ENCODE results near the gene TM4SF20.
"Not testable (repeated sequence)": the region's sequence is repeated elsewhere in the genome, so short reads cannot be mapped to it uniquely, and the experiment has no call there.

Gene TM4SF20

DNA sequence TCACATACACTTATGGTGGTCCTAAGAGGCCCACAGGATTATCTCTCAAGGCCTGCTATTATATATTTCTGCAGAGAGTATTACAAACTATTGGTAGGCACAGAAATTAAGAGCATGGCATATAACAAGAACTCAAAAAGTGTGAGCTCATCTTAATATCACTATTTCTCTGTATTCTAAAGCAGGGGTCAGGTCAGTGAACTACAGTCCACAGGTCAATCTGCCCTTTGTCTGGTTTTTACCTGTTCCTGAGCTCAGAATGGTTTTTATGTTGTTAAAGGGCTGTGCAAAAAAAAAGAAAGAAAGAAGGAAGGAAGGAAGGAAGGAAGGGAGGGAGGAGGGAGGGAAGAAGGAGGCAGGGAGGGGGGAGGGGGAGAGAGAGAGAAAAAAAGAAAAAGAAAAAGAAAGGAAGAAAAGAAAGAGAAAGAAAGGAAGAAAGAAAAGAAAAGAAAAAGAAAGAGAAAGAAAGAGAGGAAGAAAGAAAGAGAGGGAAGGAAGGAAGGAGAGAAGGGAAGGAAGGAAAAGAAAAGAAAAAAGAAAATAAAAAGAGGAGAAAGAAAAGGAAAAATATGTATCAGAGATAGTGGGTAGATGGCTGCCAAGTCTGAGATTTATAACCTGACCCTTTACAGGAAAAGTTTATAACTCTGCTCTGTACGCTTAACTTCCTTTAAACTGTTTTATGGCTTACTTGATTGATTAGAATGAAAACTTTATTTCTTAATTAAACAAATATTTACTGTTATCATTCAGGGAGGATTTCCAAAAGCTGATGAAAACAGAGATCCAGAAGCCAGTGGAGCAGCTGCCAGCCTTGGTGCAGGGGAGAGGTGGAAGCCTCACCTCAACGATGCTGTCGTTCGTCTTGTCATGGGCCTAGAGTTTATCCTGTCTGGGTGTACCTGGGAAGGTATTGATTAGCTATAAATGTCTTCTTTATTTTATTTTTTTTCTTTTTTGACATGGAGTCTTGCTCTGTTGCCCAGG lies 19.9 kb upstream of the TM4SF20 start:
- DNase-seq: no peak

DNA sequence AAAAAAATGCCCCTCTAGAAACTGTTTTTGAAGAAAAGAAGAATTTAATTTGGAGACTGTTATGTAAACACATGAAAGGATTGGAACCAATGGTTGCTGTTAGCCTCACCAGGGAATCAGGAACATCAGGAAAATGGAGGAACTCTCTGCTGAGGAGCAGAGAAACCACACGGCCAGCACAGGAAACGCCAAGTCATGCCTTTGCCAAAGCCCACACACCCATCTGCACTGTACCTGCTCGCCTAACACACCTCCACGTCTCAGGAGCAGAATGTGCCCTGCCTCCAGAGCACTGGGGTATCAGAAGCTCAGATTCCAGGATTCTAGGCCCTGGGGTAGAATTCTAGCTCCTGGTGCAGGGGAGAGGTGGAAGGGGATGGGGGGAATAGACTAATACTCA lies 18.5 kb upstream of the TM4SF20 start:
- DNase-seq: no peak

DNA sequence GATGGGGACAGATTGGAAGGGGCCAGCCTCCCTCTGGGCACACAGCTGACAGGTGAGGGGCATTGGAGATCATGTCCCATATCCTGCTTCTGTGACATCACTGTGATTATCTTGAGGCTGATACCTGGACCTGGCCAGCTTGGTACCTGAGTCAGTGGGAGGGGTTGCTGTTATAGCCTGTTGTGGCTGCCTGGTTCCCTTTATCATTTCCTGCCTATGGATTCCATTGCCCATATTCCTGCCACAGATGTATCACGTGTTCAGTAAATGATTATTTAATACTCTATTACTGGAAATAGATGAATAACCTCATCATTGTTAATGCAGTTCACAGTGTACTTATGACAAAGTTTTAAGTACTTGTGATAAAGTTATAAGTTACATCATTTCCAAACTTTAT lies 16.4 kb upstream of the TM4SF20 start:
- DNase-seq: no peak

DNA sequence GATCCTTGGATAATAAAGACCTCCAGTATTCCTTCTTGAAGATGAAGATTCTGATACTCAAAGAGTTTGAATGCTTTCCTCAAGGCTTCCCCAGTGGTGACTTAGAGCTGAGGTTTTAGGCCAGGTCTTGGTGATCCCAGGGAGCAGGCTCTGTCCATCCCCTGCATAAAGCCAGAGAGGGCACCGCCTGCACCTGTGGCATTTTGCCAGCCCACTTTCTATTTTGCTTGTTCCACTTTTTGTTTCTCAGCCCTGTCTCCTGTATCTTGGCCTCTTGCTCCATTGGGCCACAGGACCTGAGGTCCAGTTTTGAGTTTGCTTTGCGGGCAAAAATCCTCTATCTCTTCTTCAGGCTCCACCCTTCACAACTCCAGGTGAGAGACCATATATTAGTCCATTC lies 15.3 kb upstream of the TM4SF20 start:
- DNase-seq: no peak

DNA sequence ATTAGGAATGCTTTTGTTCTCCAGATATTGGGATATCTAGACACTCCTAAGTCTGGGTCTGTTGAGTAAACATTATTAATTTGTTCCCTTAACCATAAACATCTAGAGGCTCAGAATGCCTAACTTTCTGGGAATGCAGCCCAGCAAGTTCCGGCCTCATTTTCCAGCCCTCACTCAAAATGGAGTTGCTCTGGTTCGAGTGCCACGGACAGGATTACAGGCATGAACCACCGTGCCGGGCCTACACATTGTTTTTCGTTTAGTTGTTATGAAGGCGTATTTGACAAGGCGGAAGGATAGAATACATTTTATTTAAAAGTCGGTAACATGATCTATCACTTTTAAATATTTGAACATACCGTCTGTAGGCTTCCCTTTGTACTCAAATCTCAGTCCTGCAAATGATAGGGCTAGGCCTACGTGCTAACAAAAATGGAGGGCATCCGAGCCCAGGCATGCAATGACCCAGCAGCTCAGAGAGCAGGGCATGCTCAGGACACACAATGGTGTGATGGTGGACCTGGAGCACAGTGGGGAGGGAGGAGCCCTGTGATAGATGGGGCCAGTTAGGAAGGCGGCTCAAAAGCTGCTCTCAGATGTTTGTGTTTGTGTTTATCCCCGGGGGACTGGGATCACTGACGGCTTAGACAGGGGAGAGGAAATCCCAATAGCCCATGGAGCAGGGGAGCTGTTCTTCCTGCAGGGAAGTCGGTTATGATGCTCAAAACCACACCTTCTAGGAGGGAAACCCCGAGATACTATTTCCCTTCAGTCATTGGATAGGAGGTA lies 11.6 kb upstream of the TM4SF20 start:
- DNase-seq: no peak

DNA sequence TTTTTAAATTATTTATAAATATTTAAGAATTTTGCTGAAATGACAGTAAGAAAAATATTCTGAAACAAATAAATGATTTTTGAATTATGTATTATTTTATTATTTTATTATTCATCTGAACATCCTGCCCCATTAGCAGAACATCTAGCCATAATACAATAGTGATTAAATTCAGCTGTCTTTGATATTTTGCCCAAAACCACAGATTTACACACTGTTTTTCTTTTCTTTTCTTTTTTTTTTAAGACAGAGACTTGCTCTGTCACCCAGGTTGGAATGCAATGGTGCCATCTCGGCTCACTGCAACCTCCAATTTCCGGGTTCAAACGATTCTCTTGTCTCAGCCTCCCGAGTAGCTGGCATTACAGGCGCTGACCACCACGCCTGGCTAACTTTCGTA lies 10.6 kb upstream of the TM4SF20 start:
- DNase-seq: no peak

DNA sequence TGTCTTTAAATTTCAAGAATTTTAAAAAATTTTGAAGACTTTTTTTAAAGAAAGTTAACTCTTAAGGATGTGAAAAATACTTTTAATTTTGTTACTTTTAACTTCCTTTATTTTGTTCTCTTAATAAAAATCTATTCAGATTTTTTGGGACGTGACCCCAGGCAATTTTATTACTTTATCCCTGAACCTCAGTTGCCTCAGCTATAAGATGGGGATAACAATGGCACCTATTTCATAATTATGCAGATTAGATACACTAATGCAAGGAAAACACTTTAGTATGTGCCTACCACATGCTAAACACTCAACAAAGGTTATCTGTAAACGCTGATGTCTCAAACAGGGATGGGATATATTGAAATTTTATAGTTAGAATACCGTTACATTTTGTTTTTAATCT lies 10.1 kb upstream of the TM4SF20 start:
- DNase-seq: no peak

DNA sequence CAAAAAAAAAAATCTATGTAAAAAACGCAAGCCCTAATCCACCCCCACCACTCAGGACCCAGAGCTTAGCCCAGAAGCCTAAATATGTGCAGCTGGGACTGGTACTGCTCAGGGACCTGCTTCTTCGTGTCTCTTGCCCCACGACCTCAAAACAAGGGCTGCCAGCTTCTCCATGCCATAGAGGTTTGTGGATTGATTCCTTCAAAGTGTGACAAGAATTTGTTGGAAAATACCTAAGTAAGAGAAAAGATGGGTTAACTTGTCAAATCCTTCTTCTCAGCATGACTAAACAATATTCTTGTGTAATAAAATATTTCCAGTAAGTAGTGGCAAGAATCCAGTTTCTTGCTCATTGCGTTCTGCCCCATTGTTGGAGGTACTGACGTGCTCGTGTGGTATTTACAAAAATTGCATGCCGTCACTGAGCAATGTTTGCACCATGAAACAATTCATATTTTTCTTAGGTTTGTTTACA lies 9.5 kb upstream of the TM4SF20 start:
- peak; percentile 38 to 72 (median 68) for DNase-seq

DNA sequence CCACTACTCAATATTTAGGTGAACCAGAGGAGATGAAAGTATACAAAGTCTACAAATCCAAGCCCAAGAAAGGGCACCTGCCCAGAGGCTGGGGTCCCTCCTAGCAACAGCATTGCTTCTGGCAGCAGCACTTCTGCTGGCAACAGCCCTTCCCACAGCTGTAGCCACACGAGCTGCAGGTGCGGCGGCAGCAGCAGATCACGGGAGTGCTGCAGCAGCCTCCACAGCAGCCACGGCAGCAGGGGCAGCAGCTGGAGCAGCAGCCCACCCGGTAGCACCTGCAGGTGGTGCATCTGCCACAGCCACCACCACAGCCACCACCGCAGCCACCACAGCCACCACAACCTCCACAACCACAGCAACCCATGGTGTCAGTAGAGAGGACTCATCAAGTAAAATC lies 8.5 kb upstream of the TM4SF20 start, which contains the start of gene SCYGR1:
TSS of gene SCYGR1 (minus strand) at position 367 of the 400 bp plus-strand sequence. CDS start at position 367, 0 bp downstream.
- not testable (repeated sequence) for DNase-seq

DNA sequence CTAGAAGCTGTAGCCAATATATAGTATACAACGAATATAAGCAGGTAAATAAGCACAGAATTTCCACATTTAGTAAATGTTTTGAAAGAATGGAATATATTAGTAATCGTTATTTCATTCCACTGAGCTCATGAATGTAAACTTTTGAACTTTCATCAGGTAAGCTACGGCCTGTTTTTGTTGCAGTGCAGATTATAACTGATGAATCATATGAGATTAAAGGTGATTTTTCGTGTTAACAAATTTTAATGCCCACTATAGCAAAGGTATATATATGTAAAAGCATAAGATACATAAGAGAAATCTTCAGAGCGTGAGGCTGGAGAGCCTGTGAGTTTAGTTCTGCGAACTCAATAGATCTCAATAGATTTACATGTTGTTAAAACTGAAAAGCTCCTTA lies 7.5 kb upstream of the TM4SF20 start:
- DNase-seq: no peak

DNA sequence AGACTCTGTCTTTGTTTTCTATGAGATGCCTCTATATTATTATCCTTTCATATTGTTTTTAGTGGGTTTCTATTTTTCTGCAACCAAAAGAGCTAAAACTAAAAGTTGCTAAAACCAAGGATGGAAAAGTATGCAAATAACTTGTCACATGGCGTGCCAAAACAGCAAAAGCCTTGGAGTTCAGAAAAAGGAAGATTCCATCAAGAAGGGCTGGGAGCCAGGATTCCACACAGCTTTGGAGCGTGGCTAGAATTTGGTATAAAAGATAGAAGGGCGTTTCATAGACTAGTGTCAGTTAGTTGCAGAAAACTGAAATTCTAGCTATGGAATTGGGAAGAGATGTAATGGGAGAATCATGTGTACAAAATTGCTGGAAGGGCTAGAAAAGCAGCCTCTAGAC lies 4.6 kb upstream of the TM4SF20 start:
- DNase-seq: no peak

DNA sequence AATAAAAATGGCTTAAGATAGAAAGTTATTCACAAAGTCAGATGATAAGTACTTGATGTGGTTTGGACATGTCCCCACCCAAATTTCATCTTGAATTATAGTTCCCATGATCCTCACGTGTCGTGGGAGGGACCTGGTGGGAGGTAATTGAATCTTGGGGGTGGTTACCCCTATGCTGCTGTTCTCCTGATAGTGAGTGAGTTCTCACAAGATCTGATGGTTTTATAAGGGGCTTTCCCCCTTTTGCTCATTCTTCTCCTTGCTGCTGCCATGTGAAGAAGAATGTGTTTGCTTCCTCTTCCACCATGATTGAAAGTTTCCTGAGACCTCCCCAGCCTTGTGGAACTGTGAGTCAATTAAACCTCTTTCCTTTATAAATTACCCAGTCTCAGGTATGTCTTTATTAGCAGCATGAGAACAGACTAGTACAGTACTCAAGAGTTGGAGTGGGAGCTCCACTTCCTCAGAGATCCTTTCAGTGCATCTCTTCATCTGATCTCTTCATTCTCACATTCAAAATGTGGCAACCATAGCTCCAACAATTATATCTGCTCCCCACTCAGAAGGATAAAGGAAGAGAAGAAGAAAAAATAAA lies 3.2 kb upstream of the TM4SF20 start:
- peak; percentile 51 to 61 (median 60) for DNase-seq

DNA sequence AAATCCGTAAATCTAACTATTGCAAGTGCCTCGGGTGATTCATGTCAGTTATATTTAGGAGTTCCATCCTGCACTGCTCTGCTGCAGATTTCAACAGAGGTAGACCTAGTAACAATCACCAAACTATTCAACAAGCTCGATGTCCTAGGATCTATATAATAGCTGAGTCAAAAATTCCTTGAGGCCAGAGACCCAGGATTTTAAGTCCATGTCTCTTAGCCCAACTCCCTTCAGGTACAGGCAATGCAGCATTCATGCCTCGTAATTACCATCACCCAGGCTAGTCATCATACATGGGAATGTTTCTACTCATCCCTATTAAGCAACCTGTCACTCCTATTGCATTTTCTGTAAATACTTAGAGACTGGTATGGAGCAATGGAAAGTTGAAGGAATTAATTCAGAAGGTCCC lies 729 bp downstream of the TM4SF20 start:
- DNase-seq: no peak

DNA sequence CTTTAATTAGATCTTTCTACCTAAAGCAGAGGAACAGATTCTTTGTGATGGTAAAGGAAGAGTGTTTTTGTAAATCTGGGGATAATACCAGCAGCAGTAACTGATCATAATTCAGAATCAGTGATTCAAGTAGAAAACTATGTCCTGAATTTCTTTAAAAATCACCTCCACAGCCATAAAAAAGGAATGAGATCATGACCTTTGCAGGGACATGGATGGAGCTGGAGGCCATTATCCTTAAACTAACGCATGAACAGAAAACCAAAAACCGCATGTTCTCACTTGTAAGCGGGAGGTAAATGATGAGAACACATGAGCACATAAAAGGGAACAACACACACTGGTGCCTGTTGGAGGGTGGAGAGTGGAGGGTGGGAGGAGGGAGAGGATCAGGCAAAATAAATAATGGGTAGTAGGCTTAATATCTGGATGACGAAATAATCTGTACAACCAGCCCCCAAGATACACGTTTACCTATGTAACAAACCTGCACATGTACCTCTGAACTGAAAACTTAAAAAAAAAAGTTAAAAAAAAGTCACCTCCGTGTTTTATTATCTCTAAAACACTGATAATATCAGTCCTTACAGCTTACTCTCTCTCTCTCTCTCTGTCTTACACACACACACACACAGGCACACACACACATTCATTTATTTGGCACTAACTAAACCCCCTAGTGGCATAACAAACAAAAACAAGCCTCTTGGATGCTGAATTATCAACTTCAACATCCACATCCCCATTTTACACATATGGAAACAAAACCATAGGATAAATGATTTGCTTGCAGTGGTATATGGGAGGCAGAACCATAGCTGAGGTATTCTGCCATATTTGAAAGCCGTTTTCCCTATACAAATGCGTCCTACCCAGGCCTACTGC lies 1.4 kb downstream of the TM4SF20 start:
- no peak for DNase-seq

DNA sequence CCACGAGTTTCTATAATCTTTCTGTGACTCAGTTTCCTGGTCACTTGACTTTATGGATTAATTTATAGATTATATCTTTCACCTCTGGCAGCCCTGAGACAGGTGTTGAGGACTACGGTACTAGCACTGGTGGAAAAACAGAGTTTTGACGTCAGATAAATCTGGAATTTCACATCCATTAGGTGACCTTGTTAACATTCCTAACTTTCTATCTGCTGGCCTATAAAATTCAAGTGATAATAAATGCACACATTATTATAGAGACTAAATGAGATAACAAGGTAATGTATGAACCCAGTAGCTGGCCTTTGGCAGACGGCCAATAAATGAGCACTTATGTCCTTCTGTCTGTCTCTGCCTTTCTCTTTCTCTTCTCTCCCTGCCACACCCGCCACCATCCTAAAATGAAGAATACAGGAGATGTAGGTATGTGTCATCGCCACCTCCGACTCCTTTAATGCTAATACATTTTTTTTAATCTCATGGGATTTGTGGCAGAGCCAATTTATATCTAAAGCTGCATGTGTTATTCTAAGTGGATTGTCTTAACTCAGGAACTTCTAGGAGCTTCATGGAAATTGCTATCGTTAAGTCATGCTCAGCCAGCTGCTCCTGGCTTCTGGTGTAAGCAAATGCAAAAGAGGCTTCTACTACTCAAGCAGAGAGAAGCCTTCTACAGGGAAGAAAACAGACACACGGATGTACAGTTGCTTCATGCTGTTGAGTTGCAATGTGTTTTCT lies 2.3 kb downstream of the TM4SF20 start:
- peak in 1 of 3 donors; percentile 13 for DNase-seq

DNA sequence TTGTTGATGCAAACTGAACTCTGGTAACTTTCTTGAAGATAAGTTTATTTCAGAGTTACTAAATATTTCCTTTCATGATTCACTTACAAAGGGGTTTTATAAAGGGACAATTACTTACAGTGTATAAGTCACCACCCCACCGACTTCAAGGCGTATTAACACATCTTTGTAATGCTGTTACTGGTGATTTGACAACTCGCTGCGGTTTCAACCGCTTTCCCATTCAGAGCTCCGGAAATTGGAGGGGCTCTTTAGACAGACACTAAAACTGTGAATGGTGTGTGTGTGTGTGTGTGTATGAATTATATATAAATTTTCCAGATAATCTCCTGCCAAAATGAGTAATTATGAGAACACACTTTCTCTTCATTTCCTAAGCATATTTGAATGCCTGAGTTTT lies 4.9 kb downstream of the TM4SF20 start:
- peak; percentile 47 to 83 (median 74) for DNase-seq

DNA sequence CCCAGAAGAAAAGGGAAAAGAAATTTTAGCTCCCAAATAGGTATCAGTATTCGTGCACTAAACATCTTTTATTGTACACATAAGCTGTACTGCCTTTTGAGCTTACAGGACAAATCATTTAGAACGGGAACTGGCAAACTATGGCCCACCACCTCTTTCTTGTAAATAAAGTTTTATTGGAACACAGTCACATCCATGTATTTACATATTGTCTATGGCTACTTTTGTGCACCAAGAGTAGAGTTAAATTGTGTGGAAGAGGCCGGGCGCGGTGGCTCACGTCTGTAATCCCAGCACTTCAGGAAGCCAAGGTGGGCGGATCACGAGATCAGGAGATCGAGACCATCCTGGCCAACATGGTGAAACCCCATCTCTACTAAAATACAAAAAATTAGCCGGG lies 5.7 kb downstream of the TM4SF20 start:
- DNase-seq: no peak

DNA sequence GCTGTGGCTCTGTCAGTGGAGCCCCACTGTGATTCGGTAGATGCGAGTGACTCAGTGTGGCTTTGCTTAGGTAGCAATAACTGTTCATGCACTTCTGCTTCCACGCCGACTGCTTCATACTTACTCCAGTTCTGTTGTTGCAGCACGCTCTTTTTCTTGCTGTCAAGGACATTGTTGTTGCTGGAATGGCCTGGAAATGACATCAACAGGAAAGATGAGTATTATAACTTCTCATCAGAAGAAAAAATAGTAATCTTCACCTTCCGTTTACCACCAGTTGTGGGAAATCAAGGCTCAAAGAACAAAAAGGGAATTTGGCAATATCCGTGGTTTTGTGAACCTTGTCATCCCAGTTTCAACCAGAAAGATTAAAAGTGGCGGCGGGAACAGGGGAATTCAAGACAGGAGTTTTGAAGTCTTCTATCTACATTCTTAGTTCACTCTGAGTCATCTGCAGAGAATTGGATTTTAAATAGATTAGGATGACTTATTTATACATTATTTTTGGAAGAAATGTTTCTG lies 8.3 kb downstream of the TM4SF20 start:
- peak; percentile 91 to 99 (median 97) for DNase-seq

DNA sequence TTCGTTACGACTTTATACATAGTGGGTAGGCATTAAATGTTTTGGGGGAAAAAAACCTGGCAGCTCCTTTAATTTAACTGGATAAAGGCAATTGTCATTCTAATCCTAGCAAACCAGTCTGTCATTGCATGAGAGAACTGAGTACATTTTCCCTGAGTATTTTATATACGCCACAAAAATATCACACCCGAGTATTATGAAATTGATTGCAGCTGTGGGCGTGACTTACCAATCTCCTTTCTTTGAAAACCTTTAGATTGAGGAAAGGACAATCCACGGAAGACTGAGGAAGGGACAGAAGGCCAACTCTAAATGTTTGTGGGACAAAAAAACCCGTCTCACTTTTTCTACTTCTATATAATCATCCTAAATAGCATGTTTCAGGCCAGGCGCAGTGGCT lies 9.0 kb downstream of the TM4SF20 start:
- DNase-seq: peak; percentile 59 to 77 (median 75)

DNA sequence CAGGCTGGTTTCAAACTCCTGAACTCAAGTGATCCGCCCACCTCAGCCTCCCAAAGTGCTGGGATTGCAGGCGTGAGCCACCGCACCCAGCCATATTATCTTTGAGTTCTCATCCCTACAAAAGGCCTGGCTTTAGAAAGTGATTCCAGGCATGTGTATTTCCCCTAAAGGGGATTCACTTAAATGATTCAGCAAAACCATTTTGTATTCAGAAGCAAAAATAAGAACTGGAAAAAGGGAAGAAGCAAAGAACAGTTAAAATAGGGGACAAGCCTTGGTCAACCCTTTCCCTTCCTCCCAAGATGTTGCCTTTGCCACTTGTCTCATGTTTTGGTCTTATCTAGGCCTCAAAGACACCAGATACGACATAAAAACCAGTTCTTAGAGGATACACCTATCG lies 10.5 kb downstream of the TM4SF20 start:
- peak; percentile 76 to 93 (median 89) for DNase-seq

DNA sequence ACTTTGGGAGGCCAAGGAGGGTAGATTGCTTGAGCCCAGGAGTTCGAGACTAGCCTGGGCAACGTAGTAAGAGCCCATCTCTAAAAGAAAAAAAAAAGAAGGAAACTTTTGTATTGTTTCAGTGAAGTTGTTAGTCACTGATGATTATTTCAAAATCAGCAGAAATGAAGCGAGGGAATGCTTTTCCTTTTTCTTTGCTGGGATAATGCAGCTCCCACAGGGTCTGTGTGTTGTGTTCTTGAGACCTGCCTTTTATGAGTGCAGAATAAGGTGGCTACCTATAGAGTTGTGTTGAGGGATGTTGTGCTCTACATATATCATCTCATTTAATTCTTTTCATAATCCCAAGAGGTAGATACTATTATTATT lies 11.7 kb downstream of the TM4SF20 start:
- DNase-seq: peak; percentile 10 to 63 (median 62)
